GM18505 (cell line): Measurements from ENCODE around the gene ZSCAN31.

Experiments
- ATAC-seq: cut with Tn5 transposase; IDR thresholded peaks from one replicate; pipeline ENCODE4 v1.9.1; 2021; ENCODE audit not compliant: unreplicated experiment
- POLR2A ChIP-seq: IDR thresholded peaks from 4 replicates; pipeline ENCODE4 v1.6.1; 2011; ENCODE audit warnings: borderline replicate concordance; ENCODE audit not compliant: insufficient read depth, insufficient read length; ENCODE audit errors: extremely low read depth

ZSCAN31 gene

GRCh38 chr6:28347119-28347518, 11.2 kb upstream of the ZSCAN31 start:
- TF ChIP-seq POLR2A: no peak
- ATAC-seq: no peak

- ATAC-seq: no peak
- no peak for TF ChIP-seq POLR2A
These were observed 9.3 kb upstream of the ZSCAN31 start for GRCh38 chr6:28345201-28345600.

DNA sequence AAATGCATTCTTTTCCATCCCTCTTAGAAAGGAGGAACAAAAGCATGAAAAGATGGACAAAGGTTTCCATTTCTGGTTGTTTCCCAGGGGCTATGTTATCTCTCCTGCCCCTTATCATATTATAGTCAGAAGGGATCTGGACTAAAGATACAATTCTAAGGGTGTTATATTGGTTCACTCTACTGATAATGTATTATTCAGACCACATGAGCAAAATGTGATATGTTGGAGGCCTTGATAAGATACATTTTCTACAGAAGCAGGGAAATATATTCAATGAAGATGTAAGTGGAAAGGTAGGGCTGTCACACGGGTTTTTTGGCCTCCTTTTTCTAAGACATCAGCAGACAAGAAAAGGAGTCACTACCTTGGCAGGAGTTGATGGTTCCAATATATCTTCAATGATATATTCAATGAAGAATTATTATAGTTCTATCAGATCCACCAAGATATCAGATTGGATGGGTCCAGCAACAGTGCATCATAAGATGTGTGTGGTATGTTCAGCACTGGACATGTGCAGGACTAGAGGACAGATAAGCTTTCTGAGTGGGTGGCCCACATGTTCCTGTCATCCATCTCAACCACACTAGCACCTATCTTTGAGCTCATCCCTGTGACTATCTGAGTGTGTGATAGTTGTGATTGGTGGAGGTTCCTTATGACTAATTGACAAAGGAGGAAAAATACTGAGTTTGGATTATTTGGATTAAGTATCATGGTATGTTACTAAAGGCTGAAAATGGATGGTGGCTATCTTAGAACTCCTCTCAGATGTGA, 8.1 kb upstream of the ZSCAN31 start:
- TF ChIP-seq POLR2A: no peak
- no peak for ATAC-seq

DNA sequence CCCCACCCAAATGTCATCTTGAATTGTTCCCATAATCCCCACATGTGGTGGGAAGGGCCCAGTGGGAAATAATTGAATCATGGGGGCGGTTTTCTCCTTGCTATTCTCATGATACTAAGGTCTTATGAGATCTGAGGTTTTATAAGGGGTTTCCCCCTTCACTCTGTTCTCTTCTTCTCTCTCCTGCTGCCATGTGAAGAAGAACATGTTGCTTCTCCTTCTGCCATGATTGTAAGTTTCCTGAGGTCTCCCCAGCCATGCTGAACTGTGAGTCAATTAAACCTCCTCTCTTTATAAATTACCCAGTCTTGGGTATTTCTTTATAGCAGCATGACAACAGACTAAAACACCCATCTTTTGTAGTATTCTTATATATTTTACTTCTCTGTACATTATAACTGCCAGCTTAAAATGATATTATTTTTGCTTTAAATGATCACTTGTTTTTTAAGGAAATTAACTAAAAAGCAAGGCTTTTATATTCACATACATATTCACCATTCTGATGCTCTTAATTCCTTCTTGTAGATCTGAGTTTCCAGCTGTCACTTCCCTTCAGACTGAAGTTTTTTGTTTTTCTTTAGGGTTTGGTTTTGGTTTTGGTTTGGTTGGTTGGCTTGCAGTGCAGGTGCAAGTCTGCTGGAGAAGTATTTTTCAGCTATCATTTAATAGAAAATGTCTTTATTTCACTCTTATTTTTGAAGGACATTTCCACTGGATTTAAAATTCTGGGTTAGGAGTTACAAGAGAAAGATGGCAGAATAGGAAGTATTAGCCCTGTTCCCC, 4.6 kb upstream of the ZSCAN31 start:
- ATAC-seq: no peak
- no peak for TF ChIP-seq POLR2A

- no peak for ATAC-seq
- no peak for TF ChIP-seq POLR2A
These were observed 1.2 kb upstream of the ZSCAN31 start for GRCh38 chr6:28337121-28337520.

DNA sequence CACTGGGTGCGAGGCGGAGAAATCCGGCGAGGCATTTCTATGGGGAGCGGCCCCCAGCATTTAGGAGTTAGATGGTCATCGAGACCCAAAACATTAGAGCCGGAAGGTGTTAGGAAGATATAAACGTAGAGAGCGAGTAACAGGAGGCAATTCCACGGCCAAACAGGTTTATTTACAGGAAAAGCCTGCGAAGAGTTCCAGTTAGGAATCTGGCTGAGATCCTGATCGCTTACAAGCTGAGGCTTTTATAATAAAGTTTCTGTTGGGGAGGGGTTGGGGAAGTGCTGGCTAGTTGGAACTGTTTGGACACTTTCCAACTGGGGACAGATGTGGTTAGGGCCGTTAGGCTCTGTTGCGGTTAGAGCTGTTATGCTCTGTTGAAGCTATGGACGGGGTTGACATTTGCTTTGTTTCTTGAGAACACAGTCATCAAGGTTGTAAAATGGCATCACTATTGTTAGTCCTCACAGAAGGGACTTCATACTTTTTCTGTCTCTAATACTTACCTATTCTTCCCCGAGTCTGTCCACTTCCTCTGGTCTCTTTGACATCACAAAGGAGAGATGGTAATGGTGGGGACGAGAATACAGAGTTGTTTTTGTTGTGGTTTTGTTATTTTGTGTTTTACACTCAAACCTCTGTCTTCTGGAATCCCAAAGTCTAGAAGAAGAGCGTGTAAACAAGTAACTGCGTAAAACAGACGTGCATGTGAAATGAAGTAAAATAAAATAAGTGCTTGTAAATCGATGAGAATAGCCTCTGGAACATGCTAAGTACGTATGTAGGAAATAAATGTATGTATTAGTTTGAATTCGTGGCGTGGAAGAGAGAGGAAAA, 554 bp upstream of the ZSCAN31 start:
- TF ChIP-seq POLR2A: no peak
- ATAC-seq: peak; percentile 47

- ATAC-seq: no peak
- TF ChIP-seq POLR2A: no peak
These were observed 846 bp downstream of the ZSCAN31 start for GRCh38 chr6:28335040-28335563.

- ATAC-seq: no peak
- TF ChIP-seq POLR2A: no peak
These were observed 1.5 kb downstream of the ZSCAN31 start for GRCh38 chr6:28334286-28335039.

DNA sequence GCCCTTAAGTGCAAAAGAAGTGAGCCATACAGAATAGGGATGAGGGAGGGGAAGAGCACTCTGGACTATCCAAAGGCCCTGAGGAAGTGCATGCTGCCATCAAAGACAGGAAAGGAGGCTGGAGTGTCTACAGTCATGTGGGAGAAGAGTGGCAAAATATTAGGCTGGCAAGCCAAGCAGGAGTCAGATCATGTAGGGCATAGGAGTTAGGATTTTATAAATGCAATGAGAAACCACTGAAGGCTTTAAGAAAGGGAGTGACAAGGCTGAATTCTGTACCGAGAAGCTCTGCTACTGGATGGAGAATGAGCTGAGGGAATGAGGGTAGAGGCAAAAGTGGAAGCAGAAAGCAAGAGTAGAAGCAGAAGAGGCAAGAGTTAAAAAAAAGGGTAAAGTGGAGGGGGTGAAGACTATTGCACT, 2.3 kb downstream of the ZSCAN31 start:
- no peak for TF ChIP-seq POLR2A
- ATAC-seq: no peak

DNA sequence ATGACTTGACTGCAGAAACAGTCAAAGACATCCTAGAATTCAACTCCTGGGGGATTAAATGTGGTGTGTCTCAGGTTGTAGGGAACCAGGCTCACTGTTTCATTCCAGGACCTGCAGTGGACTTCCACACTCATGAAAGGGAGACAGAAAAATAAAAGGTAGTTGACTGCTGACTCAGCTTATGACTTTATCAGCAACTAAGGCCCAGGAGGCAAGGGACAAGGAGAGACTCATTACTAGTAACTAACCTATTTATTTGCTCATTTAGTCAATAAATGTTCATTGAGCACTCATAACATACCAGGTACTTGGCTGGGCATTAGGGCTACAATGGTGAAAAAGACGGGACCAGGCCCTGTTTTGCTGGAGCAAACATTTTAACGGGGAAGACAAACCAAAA, 2.9 kb downstream of the ZSCAN31 start:
- no peak for TF ChIP-seq POLR2A
- no peak for ATAC-seq

- no peak for TF ChIP-seq POLR2A
- no peak for ATAC-seq
These were observed 5.9 kb downstream of the ZSCAN31 start for GRCh38 chr6:28330041-28330440.

GRCh38 chr6:28326371-28326948, 9.5 kb downstream of the ZSCAN31 start:
- no peak for TF ChIP-seq POLR2A
- no peak for ATAC-seq
